Measurements from ENCODE around the gene KRT84. TPM values are rescaled to one million over a fixed set of nuclear protein-coding genes. Genes with fewer than 3 reads are reported as not detected.

The KRT84 gene
- total RNA-seq, 1 donor from 2014 or later, result not detected

DNA sequence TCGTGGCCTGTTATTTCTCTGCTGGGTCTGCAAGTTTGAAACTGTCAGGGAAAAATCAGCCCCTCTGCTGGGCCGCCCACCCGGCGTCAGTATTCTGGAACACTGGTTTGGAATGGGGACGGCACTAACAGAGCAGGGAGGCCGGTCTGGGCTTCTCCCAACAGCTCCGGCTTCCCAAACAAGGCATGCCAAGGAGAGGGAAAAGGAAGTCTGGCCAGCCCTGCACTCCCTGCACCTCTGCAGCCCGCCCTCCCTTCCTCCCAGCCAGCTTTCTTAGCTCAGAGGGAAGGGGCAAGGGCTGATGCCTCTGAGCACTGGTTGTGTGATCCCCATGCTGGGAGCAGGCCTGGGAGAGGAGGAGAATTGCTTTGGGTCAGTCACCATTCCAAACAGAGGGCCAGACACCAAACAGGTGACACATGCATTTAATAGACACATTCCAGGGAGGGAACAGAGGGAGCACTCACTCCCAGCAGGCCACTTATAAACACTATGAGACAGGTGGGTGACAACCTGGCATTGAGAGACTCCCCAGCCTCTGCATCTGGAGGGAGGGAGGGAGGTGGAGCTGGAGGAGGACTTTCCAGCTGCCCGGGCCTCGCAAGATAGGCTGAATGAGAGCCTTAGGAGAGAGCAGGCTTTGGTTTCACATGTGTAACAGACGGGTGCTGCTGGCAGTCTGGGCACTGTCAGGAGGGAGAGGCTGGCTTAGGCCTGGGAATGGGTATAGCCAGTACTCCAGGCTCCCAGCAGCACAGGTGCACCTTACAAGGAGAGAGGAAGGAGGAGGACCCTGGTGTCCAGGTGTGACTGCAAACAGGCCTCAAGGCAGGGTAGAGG, 38.4 kb upstream of the KRT84 start:
- Histone ChIP-seq H3K4me3 (no peak overlapping the region), H3K36me3 (no peaks in the 10 kb centered on the region), H3K27ac (no peak overlapping the region), H3K27me3 (no peaks in the 10 kb centered on the region), H3K9me3 (no peaks in the 10 kb centered on the region), H3K4me1 (no peaks in the 10 kb centered on the region)
- intact Hi-C loops (cut with DNase I), result no loop called here
- TF ChIP-seq, protein P1, sequence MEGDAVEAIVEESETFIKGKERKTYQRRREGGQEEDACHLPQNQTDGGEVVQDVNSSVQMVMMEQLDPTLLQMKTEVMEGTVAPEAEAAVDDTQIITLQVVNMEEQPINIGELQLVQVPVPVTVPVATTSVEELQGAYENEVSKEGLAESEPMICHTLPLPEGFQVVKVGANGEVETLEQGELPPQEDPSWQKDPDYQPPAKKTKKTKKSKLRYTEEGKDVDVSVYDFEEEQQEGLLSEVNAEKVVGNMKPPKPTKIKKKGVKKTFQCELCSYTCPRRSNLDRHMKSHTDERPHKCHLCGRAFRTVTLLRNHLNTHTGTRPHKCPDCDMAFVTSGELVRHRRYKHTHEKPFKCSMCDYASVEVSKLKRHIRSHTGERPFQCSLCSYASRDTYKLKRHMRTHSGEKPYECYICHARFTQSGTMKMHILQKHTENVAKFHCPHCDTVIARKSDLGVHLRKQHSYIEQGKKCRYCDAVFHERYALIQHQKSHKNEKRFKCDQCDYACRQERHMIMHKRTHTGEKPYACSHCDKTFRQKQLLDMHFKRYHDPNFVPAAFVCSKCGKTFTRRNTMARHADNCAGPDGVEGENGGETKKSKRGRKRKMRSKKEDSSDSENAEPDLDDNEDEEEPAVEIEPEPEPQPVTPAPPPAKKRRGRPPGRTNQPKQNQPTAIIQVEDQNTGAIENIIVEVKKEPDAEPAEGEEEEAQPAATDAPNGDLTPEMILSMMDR (IDR thresholded peaks at IDR 0.05), result no peak
- no peak for DNase-seq (ENCODE audit: low spot score in 2 of 2)

DNA sequence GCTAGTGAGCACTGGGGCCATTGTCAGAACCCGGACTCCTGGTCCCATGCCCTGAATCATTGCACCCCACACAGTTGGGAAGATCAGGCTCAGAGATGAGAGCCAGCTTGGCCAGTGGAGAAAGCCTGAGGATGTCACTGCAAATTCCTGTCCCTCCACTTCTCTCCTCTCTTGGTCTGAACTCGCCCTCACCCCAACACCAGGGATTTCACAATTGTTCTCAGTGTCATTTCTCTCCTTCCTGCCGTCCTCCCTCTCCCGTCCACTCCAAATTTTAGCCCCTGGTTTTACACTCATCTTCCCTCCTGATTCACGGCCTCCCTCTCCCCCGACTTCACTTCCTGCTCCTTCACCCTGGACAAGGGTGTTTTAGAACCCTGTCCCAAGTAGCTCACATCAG, 37.6 kb upstream of the KRT84 start:
- Histone ChIP-seq H3K27me3 (no peaks in the 10 kb centered on the region), H3K4me1 (no peaks in the 10 kb centered on the region), H3K9me3 (no peaks in the 10 kb centered on the region), H3K4me3 (no peak overlapping the region), H3K36me3 (no peaks in the 10 kb centered on the region), H3K27ac (no peak overlapping the region)
- no peak for DNase-seq (ENCODE audit: low spot score in 2 of 2)
- TF ChIP-seq, protein P1 (IDR thresholded peaks at IDR 0.05), result no peak
- intact Hi-C loops (cut with DNase I), result no loop called here

DNA sequence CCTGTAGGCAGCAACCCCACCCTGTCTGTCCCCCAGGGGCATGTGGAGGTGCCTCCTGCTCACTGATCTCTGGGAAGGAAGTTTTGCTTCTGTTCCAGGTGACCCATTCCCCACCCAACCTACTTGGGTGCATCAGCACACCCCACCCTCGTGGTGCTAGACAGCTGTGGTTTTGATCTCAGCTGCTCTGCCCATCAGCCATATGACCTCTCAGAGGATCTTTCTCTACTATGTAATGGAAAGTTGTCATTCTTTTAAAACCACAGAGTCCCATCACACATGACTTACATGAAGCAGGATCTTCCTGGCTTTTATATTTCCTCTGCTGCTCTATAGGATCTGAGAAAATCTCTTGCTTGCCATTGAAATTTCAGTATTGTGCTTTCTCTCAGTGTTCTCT, 34.2 kb upstream of the KRT84 start:
- TF ChIP-seq, protein P1 (IDR thresholded peaks at IDR 0.05), result no peak
- H3K27ac ChIP-seq, result no peak overlapping the region

DNA sequence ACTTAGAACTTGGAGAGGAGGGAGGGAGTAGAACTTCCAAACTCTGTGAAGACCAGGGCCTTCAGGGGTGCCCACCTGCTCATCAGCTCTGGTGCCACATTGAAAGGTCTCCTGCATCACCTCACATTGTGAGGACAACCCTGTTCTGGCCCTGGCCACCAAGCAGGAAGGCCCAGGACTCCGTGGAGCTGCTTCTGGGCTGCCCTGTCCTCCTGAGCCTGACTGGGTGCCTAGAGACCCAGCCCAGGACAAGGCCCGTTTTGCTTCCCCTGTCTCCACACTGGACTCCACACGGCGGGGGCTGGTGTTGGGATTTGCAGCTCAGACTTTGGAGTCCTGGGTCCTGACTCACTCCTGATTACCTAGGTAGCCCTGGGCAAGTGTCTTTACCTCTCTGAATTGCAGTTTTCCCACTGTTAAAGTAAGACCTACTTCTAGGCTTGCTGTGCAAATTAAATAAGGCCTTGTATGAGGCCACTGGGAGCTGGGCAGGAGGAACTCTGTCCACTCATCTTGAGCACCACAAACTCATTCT, 33.2 kb upstream of the KRT84 start:
- no peak for DNase-seq (ENCODE audit: low spot score in 2 of 2)
- intact Hi-C loops (cut with DNase I), result no loop called here
- no peak overlapping the region for H3K27ac ChIP-seq
- TF ChIP-seq, protein P1 (IDR thresholded peaks at IDR 0.05), result no peak
- H3K4me1 ChIP-seq, result no peaks in the 10 kb centered on the region
- no peaks in the 10 kb centered on the region for H3K36me3 ChIP-seq
- H3K27me3 ChIP-seq, result no peaks in the 10 kb centered on the region
- no peaks in the 10 kb centered on the region for H3K9me3 ChIP-seq
- H3K4me3 ChIP-seq, result no peak overlapping the region

More for the DNA sequence above, 34.2 kb upstream of the KRT84 start:
- Histone ChIP-seq H3K9me3 (no peaks in the 10 kb centered on the region), H3K4me3 (no peak overlapping the region), H3K27me3 (no peaks in the 10 kb centered on the region), H3K36me3 (no peaks in the 10 kb centered on the region), H3K4me1 (no peaks in the 10 kb centered on the region)
- DNase-seq (ENCODE audit: low spot score in 2 of 2), result no peak
- intact Hi-C loops (cut with DNase I), result no loop called here

DNA sequence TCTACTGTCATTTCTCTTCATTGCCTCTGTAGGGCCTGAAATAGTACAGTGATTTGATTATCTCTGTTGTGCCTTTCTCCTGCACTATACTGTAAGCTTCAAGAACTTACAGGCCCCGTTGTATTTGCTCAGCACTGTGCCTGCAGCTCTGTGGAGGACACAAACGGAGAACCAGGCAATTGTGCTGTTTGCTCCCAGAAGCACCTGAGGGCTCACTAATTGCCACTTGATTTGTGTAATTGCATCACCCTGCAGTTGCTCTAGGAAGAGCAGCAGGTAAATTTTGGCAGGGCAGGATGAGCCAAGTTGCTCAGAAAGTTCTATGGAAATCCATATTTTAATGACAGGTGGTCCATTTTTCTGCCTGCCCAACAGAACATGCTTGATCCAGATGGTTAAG, 32.3 kb upstream of the KRT84 start:
- no peaks in the 10 kb centered on the region for H3K9me3 ChIP-seq
- no peak overlapping the region for H3K4me3 ChIP-seq
- TF ChIP-seq, protein P1 (IDR thresholded peaks at IDR 0.05), result no peak
- H3K4me1 ChIP-seq, result no peaks in the 10 kb centered on the region
- intact Hi-C loops (cut with DNase I), result no loop called here
- no peak for DNase-seq (ENCODE audit: low spot score in 2 of 2)
- H3K36me3 ChIP-seq, result no peaks in the 10 kb centered on the region
- no peaks in the 10 kb centered on the region for H3K27me3 ChIP-seq
- H3K27ac ChIP-seq, result no peak overlapping the region

Data from ascending aorta (tissue), 2 donors.